NOMO-1 treated with DMSO at 0.1 percent for 48 hours (cell line): ENCODE measurements around the gene CDX1.

Experiments used
- DNase-seq: peaks from one replicate; lab custom pipeline; 2025; ENCODE audit not compliant: unreplicated experiment; lab: John Stamatoyannopoulos, UW

The CDX1 gene

DNA sequence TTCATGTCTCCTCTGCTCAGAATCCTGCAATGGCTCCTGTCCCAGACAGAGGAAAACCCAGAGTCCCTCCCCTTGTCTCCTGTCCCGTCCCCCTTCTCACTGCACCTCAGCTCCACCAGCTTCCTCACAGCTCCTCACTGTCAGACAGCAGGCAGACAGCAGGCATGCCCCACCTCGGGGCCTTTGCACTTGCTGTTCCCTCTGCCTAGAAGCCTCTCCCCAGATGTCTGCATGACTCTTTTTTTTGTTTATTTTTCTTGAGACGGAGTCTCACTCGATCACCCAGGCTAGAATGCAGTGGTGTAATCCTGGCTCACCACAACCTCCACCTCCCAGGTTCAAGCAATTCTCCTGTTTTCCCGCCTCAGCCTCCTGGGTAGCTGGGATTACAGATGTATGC lies 14.4 kb downstream of the CDX1 start:
- no peak for DNase-seq

DNA sequence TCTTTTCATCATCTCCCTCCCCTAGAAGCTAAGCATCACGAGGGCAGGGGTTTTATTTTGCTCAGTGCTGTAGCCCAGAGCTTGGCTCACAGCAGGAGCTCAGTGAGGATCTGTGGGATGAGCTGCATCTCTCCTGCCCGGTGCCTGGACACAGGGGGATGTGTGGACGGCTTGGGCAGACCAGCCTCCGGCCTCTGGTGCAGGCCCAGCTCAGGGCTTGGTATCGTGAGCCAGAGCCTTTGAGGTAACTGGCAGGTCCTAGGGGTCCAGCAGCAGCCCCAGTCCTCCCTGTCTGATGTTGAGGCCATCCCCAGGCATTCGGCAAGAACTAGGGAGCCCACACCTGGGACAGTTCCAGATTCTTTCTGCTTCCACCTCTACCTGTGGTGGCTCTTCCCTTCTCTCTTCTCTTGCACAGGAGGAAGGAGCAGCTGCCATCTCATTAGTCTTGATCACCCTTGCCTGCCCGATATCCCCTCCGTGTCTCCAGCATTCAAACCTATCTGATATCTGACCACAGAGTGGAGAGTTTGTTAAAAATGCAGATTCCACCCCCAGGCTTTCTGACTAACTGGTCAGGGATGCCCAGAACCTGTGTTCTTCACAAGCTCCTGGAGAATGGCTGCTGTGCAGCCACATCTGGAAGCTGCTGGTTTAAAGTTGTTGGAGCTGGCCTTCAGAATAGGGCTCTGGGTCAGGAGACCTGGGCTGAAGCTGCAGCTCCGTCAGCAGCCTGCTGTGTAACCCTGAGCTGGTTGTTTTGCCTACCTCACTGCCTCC lies 15.4 kb downstream of the CDX1 start:
- no peak for DNase-seq

DNA sequence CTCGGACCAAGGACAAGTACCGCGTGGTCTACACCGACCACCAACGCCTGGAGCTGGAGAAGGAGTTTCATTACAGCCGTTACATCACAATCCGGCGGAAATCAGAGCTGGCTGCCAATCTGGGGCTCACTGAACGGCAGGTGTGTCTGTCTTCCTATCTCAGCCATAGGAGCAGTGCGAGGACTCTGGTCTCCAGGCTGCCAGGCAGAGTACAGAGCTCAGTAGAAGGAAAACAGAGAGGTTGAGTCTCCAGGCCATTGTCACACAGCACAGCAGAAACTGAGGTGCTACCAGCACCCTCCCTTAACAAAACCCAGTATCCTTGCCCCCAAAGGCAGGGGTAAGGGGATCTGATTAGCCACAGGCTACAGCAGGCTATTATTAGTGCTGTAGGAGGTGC lies 16.2 kb downstream of the CDX1 start:
- no peak for DNase-seq

DNA sequence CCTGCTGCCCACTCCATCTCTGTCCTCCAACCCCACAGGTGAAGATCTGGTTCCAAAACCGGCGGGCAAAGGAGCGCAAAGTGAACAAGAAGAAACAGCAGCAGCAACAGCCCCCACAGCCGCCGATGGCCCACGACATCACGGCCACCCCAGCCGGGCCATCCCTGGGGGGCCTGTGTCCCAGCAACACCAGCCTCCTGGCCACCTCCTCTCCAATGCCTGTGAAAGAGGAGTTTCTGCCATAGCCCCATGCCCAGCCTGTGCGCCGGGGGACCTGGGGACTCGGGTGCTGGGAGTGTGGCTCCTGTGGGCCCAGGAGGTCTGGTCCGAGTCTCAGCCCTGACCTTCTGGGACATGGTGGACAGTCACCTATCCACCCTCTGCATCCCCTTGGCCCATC lies 16.9 kb downstream of the CDX1 start:
- DNase-seq = no peak

DNA sequence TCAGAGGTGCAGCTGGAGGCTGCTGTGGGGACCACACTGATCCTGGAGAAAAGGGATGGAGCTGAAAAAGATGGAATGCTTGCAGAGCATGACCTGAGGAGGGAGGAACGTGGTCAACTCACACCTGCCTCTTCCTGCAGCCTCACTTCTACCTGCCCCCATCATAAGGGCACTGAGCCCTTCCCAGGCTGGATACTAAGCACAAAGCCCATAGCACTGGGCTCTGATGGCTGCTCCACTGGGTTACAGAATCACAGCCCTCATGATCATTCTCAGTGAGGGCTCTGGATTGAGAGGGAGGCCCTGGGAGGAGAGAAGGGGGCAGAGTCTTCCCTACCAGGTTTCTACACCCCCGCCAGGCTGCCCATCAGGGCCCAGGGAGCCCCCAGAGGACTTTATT lies 17.4 kb downstream of the CDX1 start:
- DNase-seq = no peak

DNA sequence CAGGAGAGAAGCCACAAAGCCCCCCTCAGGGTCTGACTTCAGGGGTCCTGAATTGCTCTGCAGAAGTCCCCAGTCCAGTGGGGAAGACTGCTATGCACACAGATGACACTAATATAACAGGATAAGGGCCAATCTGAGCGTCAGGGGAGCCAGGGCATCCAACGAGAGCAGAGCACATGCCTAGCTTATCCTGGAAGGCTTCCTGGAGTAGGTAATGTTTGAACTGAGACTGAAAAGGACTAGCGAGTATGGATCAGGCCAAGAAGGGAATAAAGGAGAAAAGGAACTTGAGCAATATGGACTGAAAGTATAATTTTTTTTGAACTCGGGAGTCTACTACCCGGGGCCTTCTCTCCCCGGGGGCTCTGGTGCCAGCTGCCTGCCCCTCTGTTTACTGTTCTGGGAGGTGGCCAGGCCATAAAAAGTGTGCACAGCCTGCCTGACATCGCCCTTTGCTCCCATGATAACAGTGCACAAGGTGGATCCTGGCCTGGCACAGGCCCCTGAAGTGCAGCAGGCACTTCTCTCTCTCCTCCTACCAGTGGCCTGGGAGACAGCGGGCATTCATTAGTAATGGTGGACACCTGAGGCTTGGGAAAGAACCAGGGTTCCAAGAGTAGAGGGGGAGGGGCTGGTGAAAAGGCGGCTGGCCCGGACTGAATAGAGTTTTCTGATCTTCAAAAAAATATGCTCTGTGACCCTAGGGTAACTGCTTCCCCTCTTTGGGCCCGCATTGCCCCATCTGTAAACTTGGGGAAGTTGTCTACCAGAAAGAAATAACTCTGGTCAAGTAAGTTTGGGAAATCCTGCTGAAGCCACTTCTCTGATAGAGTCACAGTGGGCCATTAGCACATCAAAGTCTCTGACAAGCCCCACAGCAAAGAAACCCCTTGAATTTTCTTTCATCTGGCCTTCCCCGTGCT lies 18.7 kb downstream of the CDX1 start:
- peak; percentile 88 for DNase-seq

DNA sequence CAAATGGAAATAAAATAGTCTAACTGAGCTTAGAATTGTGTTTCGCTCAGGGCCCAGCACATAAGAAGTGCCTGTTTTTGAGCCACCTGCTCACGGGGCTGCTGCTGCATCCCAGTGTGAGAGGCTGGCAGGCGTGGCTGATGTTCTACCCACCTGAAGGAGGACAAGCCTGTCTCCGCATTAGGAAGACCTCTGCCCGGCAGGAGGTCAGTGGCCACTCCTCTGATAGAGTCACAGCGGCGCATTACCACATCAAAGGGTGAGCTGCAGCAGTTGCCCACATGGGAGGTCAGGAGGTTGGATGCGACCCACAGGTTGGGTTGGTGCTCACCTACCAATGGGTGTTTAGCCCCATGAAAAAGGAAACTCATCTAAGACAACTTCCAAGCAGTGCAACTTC lies 19.6 kb downstream of the CDX1 start:
- DNase-seq = no peak

DNA sequence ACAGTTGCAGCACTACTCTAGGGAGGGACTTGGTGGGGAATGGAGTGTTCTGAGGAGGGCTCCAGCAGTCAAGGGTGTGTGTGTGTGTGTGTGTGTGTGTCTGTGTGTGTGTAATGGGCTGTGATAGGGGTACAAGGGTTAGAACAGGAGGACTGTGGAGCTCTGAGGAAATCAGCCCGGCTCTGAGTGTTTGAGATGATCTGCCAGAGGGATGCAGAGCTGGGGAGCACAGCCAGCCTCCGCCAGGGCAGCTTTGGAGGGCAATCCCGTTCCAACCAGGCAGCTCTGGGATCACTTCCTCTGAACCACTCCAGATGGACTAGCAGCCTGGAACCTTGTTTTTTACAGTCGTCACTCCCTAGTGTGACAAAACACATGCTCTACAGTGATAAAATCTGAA lies 20.3 kb downstream of the CDX1 start:
- no peak for DNase-seq

DNA sequence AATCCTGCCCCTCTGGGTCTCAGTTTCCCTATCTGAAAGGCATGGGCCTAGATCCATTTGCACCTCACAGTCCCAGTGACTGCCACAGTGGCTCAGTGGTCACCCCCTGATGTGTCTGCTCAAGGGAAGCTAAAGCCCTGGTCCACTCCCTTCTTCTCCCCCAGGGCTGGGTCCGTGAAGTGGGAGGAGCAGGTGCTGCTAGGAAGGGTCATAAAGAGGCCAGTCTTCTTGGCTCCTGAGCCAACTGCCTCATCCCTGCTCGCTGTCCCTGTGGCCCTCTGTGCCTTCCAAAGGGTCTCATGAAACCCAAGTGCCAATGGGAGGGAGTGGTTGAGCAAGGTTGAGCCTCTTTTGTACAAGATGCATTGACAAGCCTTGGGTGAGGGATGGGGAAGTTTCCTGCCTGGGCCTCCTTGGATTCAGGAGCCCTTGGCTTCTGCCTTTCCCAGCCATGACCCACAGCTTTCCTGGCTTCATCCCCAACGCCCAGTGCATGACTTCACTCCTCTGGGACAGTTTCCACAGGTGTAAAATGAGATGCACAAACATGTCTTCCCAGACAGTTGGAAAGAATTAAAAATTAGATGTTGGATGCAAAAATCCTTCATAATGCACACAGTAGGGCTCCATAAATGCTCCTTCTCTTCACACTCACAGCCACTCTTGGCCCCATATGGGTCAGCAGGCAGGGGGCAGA lies 21.7 kb downstream of the CDX1 start:
- no peak for DNase-seq

DNA sequence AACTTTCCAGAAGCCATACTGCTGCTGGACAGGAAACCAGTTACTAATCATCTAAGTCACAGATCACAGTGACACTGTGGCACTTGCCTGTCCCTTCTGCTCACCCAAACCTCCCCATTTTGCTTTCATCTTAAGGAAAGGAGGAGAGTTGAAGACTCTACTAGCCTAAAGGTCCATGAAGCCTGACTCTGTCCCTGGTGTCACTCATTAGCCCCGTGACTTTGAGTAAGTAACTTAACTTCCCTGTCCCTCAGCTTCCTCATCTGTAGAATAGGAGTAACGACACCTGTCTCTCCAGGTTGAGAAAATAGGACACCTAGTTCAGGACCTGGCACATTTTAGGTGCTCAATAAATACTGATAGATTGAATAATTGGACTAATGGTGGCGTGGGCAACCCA lies 22.7 kb downstream of the CDX1 start:
- DNase-seq = no peak

DNA sequence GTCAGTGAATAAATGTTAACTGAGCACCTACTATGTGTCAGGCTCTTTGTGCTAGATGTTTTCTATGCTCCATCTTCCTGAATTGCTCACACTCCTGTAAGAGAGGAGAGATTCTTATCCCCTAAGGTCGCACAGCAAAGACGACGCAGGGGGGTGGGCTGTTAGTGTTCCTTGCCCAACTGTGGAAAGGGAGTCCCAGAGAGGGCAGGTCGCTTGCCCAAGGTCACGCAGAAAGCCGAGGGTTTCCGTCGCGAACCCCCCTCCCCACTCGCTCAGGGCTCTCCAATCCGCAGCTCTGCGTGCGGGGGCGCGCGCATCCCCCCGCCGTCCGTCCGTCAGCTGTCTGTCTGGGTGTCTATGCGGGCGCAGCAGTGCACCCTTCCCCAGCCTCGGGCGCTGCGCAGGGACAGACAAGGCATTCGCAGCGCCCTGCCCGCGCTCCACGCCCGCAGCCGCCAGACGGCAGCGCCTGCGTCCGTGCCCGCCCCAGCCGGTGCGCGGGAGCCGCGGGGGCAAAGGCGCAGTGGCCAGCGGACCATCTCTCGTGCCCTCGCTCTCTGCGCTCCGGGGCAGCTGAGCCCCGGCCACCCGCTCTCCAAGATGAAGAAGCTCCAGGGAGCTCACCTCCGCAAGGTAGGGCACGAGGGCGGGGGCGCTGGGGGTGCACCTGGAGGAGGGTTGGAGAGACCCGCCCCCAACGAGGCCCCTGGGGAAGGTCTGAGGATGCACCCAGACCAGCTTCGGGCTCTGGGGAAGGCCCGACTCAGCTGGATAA lies 23.3 kb downstream of the CDX1 start, which contains the start of gene SLC6A7:
Gene SLC6A7, plus strand, starts transcription at position 335 of the 775 bp plus-strand sequence. Its CDS starts 266 bp downstream, at position 601.
- no peak for DNase-seq

DNA sequence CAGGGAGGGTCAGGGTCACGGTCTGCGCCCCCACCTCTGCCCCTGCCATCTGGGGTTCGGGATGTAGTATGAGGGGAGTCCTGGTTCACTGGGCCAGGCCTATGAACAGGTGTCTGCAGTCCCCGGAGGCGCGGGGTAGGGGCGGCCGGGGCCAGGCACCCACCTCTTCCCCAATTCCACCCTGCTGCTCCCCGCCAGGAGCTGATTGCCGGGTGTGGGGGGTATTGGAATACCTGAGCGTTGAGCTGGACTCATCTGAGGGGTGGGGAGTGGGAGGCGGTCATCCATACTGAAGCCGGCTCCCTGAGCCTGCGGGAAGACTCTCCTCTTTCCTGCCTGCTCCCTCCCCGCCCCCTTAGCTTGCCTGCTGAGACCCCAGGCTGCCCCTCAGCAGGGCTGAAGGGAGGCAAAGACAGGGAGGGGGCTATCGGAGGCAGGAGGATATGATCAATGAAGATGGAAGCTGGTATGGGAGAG lies 24.0 kb downstream of the CDX1 start:
- DNase-seq = no peak

DNA sequence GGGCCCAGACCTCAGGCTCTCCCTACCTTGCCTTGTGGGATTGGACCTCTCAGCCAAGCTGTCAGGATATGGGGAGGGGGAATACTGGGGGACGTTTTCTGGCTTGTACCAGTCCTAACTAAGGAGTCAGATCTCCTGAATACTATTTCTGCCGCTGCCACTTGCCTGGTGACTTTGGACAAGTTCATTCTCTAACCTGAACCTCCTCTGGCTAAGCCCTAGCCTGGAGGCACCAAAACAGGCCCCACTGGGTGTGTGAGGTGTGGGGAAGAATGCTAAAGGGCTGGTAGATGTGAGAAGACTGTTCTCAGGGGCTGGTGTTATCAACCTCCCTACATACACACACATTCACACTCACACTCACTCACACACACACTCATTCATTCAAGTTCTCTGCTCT lies 24.4 kb downstream of the CDX1 start:
- no peak for DNase-seq

DNA sequence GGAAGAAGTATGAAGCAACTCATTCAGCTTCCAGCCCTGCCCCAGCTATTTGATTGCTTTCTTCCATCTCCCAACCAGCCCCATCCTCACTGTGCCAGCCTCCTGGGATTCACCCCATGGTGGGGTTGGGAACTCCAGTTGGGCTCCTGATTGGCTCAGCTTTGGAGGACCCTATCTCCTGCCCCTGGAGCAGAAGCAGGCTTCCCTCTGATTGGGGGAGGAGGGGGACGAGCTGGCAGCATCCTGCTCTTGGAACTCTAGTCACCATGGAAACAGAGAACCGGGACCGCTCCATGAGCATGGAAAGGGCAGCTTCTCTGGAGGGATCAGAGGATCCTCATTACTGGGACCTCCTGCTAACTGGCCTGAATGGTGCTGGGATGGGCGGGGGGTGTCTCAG lies 25.9 kb downstream of the CDX1 start:
- DNase-seq = no peak

DNA sequence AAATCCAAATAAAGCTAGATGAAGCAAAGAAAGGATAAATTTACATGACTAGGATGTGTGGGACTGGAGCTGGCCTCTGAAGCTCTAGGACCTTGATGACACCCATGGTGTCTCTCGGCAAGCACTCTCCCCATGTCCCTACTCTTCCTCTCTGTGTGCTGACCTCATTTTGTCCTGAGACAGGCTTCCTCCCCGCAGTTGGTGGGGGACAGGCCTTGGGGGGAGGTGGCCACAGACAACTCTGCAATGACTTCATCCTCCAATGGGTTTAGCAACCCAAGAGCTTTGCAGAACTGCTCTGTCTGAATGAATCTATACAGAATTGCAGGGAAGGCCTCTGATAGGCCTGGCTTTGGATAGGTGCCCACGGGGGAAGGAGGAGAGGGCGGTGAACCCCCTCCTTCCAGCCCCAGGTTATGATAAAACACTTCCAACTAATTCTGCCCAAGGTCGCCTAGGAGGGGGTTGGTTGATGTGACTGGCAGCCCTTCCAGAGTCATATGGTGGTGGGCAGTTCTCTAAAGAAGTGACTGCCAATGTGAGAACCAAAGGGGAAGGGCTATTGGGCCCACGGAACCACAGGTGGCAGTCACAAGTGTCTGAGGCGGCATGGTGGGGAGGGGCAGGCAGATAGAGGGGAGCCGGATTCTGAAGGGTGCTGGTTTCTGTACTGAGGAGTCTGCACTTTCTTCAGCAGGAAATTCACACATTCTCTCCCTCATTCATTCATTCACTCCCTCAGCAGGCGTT lies 29.3 kb downstream of the CDX1 start:
- no peak for DNase-seq

DNA sequence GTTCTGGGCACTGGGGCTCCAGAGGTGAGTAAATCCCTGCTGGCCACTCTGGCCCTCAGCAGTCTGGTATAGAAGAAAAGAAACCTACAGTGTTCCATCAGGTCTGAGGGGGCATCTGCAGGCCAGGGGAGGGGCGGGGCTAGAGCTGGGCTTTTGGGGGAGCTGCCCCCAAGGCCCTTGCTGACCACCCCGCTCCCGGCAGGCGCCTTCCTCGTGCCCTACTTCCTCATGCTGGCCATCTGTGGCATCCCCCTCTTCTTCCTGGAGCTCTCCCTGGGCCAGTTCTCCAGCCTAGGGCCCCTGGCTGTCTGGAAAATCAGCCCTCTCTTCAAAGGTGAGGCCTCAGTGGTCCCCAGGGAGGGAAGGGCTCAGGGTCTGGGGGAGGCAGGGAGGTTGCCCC lies 29.9 kb downstream of the CDX1 start:
- no peak for DNase-seq

DNA sequence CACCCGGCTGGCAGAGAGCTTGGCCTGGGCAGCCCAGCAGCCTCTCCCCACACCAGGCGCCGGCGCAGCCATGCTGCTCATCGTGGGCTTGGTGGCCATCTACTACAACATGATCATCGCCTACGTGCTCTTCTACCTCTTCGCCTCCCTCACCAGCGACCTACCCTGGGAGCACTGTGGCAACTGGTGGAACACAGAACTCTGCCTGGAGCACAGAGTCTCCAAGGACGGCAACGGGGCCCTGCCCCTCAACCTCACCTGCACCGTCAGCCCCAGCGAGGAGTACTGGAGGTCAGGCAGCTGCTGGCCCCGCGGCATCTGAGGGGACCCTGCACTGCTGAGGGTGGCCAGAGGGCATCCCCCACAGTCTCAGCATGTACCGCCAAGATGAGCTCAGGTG lies 30.4 kb downstream of the CDX1 start:
- DNase-seq = no peak

DNA sequence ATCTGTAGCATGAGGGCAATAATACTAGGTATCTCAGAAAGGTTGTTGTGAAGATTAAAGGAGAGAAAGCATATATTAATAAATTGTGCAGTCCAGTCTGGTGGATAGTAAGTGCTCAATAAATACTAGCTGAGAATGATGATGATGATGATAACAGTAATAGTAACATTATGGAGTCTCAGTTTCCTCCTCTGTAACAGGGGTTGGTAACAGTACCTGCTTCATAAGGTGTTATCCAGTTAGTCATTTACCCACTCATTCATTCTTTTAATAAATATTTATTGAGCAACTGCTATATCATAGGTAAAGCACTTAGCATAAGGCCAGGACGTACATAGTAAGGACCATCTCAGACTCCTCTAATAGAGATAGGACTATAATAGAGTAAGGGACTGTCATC lies 30.9 kb downstream of the CDX1 start:
- DNase-seq = no peak

DNA sequence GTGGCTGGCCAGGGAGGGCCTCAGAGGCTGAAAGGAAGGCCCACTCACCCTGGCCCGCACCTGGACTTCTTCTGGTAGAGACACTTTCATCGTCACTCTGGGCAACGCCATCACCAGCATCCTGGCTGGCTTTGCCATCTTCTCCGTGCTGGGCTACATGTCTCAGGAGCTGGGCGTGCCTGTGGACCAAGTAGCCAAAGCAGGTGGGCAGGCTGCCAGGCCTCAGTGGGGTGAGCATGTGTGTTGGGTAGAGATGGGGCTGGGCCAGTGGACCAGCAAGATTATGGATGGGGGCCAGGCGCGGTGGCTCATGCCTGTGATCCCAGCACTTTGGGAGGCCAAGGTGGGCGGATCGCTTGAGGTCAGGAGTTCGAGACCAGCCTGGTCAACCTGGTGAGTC lies 35.9 kb downstream of the CDX1 start:
- DNase-seq = no peak
